ENCODE measurements around the gene SFRP2.

SFRP2 gene

GRCh38 chr4:153788413-153789276 lies at the start of gene SFRP2:
Gene SFRP2 (minus strand): TSS chr4:153789083. CDS start chr4:153788835, 248 bp downstream.
- Histone ChIP-seq H3K9ac (ENCODE audit: low read length) (peak within 1 kb of the TSS; percentile 98), H3K4me1 (ENCODE audit: control insufficient read depth, insufficient read depth, low read length) (peaks cover 28% of the 10 kb centered on the region), H3K27me3 (ENCODE audit: control insufficient read depth, insufficient read depth, low read length) (peaks cover 39% of the 10 kb centered on the region), H3K9me3 (ENCODE audit: control insufficient read depth, insufficient read depth, low read depth, low read length) (no peaks in the 10 kb centered on the region), H3K27ac (ENCODE audit: low read depth, low read length) (peak within 1 kb of the TSS; percentile 94), H3K36me3 (ENCODE audit: control insufficient read depth, insufficient read depth, low read length) (peaks cover 32% of the 10 kb centered on the region), H3K4me3 (ENCODE audit: low read depth, low read length) (peak within 1 kb of the TSS; percentile 98)

GRCh38 chr4:153838564-153838963 lies 49.7 kb upstream of the SFRP2 start:
- Histone ChIP-seq H3K36me3 (ENCODE audit: control insufficient read depth, insufficient read depth, low read length) (no peaks in the 10 kb centered on the region), H3K4me3 (ENCODE audit: low read depth, low read length) (no peak overlapping the region), H3K4me1 (ENCODE audit: control insufficient read depth, insufficient read depth, low read length) (no peaks in the 10 kb centered on the region), H3K9me3 (ENCODE audit: control insufficient read depth, insufficient read depth, low read depth, low read length) (no peaks in the 10 kb centered on the region), H3K27me3 (ENCODE audit: control insufficient read depth, insufficient read depth, low read length) (no peaks in the 10 kb centered on the region), H3K27ac (ENCODE audit: low read depth, low read length) (no peak overlapping the region), H3K9ac (ENCODE audit: low read length) (no peak overlapping the region)

- no peaks in the 10 kb centered on the region for H3K36me3 ChIP-seq (ENCODE audit: control insufficient read depth, insufficient read depth, low read length)
- no peak overlapping the region for H3K4me3 ChIP-seq (ENCODE audit: low read depth, low read length)
- H3K4me1 ChIP-seq (ENCODE audit: control insufficient read depth, insufficient read depth, low read length): no peaks in the 10 kb centered on the region
- no peaks in the 10 kb centered on the region for H3K27me3 ChIP-seq (ENCODE audit: control insufficient read depth, insufficient read depth, low read length)
- no peaks in the 10 kb centered on the region for H3K9me3 ChIP-seq (ENCODE audit: control insufficient read depth, insufficient read depth, low read depth, low read length)
- no peak overlapping the region for H3K27ac ChIP-seq (ENCODE audit: low read depth, low read length)
- no peak overlapping the region for H3K9ac ChIP-seq (ENCODE audit: low read length)
These were observed 46.0 kb upstream of the SFRP2 start for GRCh38 chr4:153834901-153835300.

- Histone ChIP-seq H3K9ac (ENCODE audit: low read length) (no peak overlapping the region), H3K27ac (ENCODE audit: low read depth, low read length) (no peak overlapping the region), H3K9me3 (ENCODE audit: control insufficient read depth, insufficient read depth, low read depth, low read length) (no peaks in the 10 kb centered on the region), H3K4me1 (ENCODE audit: control insufficient read depth, insufficient read depth, low read length) (no peaks in the 10 kb centered on the region), H3K4me3 (ENCODE audit: low read depth, low read length) (no peak overlapping the region), H3K36me3 (ENCODE audit: control insufficient read depth, insufficient read depth, low read length) (no peaks in the 10 kb centered on the region), H3K27me3 (ENCODE audit: control insufficient read depth, insufficient read depth, low read length) (no peaks in the 10 kb centered on the region)
These were observed 43.9 kb upstream of the SFRP2 start for GRCh38 chr4:153832720-153833287.

- Histone ChIP-seq H3K27ac (ENCODE audit: low read depth, low read length) (no peak overlapping the region), H3K4me1 (ENCODE audit: control insufficient read depth, insufficient read depth, low read length) (no peaks in the 10 kb centered on the region), H3K4me3 (ENCODE audit: low read depth, low read length) (no peak overlapping the region), H3K9ac (ENCODE audit: low read length) (no peak overlapping the region), H3K27me3 (ENCODE audit: control insufficient read depth, insufficient read depth, low read length) (no peaks in the 10 kb centered on the region), H3K36me3 (ENCODE audit: control insufficient read depth, insufficient read depth, low read length) (no peaks in the 10 kb centered on the region), H3K9me3 (ENCODE audit: control insufficient read depth, insufficient read depth, low read depth, low read length) (no peaks in the 10 kb centered on the region)
These were observed 43.2 kb upstream of the SFRP2 start for GRCh38 chr4:153832054-153832453.

- Histone ChIP-seq H3K4me1 (ENCODE audit: control insufficient read depth, insufficient read depth, low read length) (no peaks in the 10 kb centered on the region), H3K27ac (ENCODE audit: low read depth, low read length) (no peak overlapping the region), H3K36me3 (ENCODE audit: control insufficient read depth, insufficient read depth, low read length) (no peaks in the 10 kb centered on the region), H3K9me3 (ENCODE audit: control insufficient read depth, insufficient read depth, low read depth, low read length) (no peaks in the 10 kb centered on the region), H3K4me3 (ENCODE audit: low read depth, low read length) (no peak overlapping the region), H3K27me3 (ENCODE audit: control insufficient read depth, insufficient read depth, low read length) (no peaks in the 10 kb centered on the region), H3K9ac (ENCODE audit: low read length) (no peak overlapping the region)
These were observed 42.4 kb upstream of the SFRP2 start for GRCh38 chr4:153831245-153831644.

- Histone ChIP-seq H3K9me3 (ENCODE audit: control insufficient read depth, insufficient read depth, low read depth, low read length) (no peaks in the 10 kb centered on the region), H3K4me1 (ENCODE audit: control insufficient read depth, insufficient read depth, low read length) (no peaks in the 10 kb centered on the region), H3K27me3 (ENCODE audit: control insufficient read depth, insufficient read depth, low read length) (no peaks in the 10 kb centered on the region), H3K36me3 (ENCODE audit: control insufficient read depth, insufficient read depth, low read length) (no peaks in the 10 kb centered on the region), H3K9ac (ENCODE audit: low read length) (no peak overlapping the region), H3K4me3 (ENCODE audit: low read depth, low read length) (no peak overlapping the region), H3K27ac (ENCODE audit: low read depth, low read length) (no peak overlapping the region)
These were observed 36.8 kb upstream of the SFRP2 start for GRCh38 chr4:153825691-153826090.

GRCh38 chr4:153825126-153825525 lies 36.2 kb upstream of the SFRP2 start:
- Histone ChIP-seq H3K4me3 (ENCODE audit: low read depth, low read length) (no peak overlapping the region), H3K27ac (ENCODE audit: low read depth, low read length) (no peak overlapping the region), H3K9ac (ENCODE audit: low read length) (no peak overlapping the region), H3K36me3 (ENCODE audit: control insufficient read depth, insufficient read depth, low read length) (no peaks in the 10 kb centered on the region), H3K27me3 (ENCODE audit: control insufficient read depth, insufficient read depth, low read length) (no peaks in the 10 kb centered on the region), H3K9me3 (ENCODE audit: control insufficient read depth, insufficient read depth, low read depth, low read length) (no peaks in the 10 kb centered on the region), H3K4me1 (ENCODE audit: control insufficient read depth, insufficient read depth, low read length) (no peaks in the 10 kb centered on the region)

- H3K27me3 ChIP-seq (ENCODE audit: control insufficient read depth, insufficient read depth, low read length): no peaks in the 10 kb centered on the region
- no peaks in the 10 kb centered on the region for H3K36me3 ChIP-seq (ENCODE audit: control insufficient read depth, insufficient read depth, low read length)
- H3K9ac ChIP-seq (ENCODE audit: low read length): no peak overlapping the region
- no peak overlapping the region for H3K4me3 ChIP-seq (ENCODE audit: low read depth, low read length)
- H3K4me1 ChIP-seq (ENCODE audit: control insufficient read depth, insufficient read depth, low read length): no peaks in the 10 kb centered on the region
- no peak overlapping the region for H3K27ac ChIP-seq (ENCODE audit: low read depth, low read length)
- H3K9me3 ChIP-seq (ENCODE audit: control insufficient read depth, insufficient read depth, low read depth, low read length): no peaks in the 10 kb centered on the region
These were observed 35.6 kb upstream of the SFRP2 start for GRCh38 chr4:153824501-153824900.

GRCh38 chr4:153823483-153823882 lies 34.6 kb upstream of the SFRP2 start:
- no peaks in the 10 kb centered on the region for H3K4me1 ChIP-seq (ENCODE audit: control insufficient read depth, insufficient read depth, low read length)
- H3K9ac ChIP-seq (ENCODE audit: low read length): no peak overlapping the region
- no peaks in the 10 kb centered on the region for H3K9me3 ChIP-seq (ENCODE audit: control insufficient read depth, insufficient read depth, low read depth, low read length)
- H3K27ac ChIP-seq (ENCODE audit: low read depth, low read length): no peak overlapping the region
- H3K4me3 ChIP-seq (ENCODE audit: low read depth, low read length): no peak overlapping the region
- no peaks in the 10 kb centered on the region for H3K27me3 ChIP-seq (ENCODE audit: control insufficient read depth, insufficient read depth, low read length)
- no peaks in the 10 kb centered on the region for H3K36me3 ChIP-seq (ENCODE audit: control insufficient read depth, insufficient read depth, low read length)

- Histone ChIP-seq H3K36me3 (ENCODE audit: control insufficient read depth, insufficient read depth, low read length) (no peaks in the 10 kb centered on the region), H3K27me3 (ENCODE audit: control insufficient read depth, insufficient read depth, low read length) (no peaks in the 10 kb centered on the region), H3K4me1 (ENCODE audit: control insufficient read depth, insufficient read depth, low read length) (no peaks in the 10 kb centered on the region), H3K9me3 (ENCODE audit: control insufficient read depth, insufficient read depth, low read depth, low read length) (no peaks in the 10 kb centered on the region), H3K4me3 (ENCODE audit: low read depth, low read length) (no peak overlapping the region), H3K9ac (ENCODE audit: low read length) (no peak overlapping the region), H3K27ac (ENCODE audit: low read depth, low read length) (no peak overlapping the region)
These were observed 33.4 kb upstream of the SFRP2 start for GRCh38 chr4:153822316-153822715.
